Stromal cell of bone marrow (primary cell): ENCODE results near the gene NR1H2.
"Not testable (repeated sequence)": the region's sequence is repeated elsewhere in the genome, so short reads cannot be mapped to it uniquely, and the experiment has no call there.

Experiments used
- DNase-seq: peaks from one replicate; pipeline ENCODE4 v3.0.0-alpha.2; 2012; ENCODE audit warnings: low read depth

The NR1H2 gene

GRCh38 chr19:50378863-50379236 is 2.6 kb downstream of the NR1H2 start:
- no peak for DNase-seq

GRCh38 chr19:50379602-50380001 is 3.3 kb downstream of the NR1H2 start:
- no peak for DNase-seq

DNA sequence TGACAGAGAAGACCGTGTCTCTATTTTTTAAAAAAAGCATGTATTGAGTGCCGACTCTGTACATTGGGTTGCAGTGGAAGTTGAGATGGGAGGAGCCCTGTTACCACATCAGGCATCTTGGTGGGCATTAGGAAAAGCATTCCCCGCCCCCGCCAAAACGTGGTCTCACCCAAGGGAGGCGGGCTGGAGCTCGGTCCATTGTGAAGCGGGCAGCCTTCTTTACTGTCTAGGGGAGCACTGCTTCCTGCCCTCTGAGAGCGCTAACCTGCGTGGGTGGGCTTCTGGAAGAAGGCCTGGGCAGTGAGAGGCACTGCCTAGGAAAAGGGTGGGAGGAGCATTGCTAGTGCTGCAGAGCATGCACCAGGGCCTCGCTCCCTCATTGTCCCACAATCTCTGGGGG is 3.9 kb downstream of the NR1H2 start:
- no peak for DNase-seq

DNA sequence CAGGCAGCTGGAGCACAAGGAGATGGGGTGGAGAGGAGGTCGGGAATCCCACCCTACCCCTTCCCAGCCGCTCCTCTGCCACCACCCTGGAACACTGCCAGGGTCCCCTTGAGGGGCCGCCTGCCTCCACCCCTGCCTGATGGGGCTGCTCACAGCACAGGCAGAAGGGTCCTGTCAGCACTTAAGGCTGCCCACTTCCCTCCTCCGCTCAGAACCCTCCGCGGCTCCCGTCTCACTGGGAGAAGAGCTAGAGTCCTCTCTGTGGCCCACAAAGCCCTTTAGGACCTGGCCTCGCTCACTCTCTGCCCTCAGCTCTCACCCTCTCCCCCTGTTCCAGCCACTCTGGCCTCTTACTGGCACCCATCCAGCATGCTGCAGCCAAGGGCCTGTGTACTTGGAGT is 4.5 kb downstream of the NR1H2 start:
- no peak for DNase-seq

DNA sequence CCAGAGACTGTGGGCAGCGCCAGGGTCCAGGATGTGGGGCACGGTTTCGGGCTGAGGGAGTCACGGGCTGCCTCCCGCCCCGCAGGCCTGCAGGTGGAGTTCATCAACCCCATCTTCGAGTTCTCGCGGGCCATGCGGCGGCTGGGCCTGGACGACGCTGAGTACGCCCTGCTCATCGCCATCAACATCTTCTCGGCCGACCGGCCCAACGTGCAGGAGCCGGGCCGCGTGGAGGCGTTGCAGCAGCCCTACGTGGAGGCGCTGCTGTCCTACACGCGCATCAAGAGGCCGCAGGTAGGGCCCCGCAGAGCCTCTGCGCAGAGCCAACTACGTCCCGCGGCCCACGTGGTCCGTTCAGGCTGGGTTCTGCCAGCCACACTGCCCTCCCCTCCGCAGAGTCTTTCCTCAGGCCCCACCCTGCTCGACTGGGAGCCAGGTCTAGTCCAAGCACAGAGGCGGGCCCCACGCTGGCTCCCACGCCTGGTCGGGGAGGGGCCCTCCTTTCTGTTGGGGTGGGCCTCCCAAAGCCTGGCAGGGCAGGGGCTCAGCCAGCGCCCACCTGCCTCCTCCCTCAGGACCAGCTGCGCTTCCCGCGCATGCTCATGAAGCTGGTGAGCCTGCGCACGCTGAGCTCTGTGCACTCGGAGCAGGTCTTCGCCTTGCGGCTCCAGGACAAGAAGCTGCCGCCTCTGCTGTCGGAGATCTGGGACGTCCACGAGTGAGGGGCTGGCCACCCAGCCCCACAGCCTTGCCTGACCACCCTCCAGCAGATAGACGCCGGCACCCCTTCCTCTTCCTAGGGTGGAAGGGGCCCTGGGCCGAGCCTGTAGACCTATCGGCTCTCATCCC is 5.8 kb downstream of the NR1H2 start:
- no peak for DNase-seq

DNA sequence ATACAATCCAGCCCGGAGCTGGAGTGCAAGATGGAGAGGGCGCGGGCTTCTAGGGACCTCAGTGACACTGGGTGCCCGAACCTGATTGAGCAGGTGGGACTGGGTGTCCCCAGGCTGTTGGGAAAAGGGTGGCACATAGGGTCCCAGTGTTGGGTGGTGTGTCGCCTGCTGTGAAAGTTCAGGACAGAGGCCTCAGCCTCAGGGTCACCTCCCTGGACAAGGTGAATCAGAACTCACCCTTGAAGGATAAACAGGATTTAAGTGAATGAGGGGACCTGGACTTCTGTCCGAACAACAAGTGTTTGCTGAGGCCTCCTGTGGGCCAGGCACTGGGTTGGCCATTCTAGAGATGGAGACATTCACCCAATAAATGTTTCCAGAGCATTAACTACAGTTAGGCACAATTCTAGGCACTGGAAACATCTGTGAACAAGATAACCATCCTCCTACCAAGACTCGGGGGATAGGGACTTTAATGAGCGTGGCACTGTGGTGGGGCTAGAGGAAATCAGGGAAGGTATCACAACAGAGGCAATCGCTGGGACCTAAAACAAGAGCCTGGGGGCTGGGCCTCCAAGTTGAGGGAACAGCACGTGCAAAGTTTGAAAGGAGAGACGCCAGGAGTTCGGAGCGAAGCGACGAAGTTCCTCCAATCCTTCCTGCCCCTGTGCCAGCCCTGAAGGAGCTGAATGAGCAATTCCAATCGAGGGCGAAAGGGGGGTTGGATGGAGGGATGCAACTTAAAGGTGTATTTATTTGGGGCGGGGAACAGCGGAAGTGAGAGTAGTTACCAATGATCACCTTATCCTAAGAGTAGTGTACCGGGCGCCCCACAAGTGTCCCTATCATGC is 7.0 kb downstream of the NR1H2 start:
- DNase-seq = no peak

DNA sequence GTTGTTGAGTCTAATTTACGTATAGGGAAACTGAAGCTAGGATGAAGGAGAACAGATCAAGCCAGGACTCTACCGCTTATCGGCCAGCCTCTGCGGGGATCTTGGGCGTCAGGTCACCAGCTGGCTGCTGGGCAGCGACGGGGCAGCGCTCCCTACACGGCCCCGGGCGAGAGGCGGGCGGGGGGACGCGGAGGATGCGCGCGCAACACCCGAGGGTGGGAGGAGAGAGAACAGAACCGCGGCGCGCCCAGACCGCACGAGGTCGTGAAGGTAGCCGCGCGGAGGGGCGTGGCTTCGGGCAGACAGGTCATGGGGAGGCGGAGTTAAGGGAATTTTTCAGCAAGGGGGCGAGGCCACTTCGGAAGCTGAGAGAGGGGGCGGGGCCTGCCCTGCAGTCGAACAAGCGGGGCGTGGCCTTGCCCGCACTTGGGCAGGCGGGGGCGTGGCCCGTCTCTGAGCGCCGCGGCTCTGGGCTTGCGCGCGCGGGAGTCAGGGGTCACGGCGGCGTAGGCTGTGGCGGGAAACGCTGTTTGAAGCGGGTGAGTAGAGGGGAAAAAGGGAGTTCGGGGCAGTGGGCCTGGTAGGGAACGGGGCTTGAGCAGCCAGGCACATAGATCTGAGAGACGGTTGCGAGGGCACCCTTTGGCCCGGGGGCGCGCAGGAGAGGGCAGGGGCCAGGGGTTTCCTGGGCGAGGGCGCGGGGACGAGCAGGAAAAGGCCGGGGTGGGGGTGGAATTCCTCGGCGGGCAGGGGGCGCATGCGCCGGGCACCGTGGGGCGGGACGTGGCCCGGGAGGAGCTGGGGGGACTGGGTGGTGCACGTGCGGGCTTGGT is 7.8 kb downstream of the NR1H2 start, which contains the start of gene POLD1:
Gene POLD1, plus strand, starts transcription at position 496 of the 833 bp plus-strand sequence. CDS start 14,505 bp downstream, outside the sequence.
- peak; percentile 92 for DNase-seq

DNA sequence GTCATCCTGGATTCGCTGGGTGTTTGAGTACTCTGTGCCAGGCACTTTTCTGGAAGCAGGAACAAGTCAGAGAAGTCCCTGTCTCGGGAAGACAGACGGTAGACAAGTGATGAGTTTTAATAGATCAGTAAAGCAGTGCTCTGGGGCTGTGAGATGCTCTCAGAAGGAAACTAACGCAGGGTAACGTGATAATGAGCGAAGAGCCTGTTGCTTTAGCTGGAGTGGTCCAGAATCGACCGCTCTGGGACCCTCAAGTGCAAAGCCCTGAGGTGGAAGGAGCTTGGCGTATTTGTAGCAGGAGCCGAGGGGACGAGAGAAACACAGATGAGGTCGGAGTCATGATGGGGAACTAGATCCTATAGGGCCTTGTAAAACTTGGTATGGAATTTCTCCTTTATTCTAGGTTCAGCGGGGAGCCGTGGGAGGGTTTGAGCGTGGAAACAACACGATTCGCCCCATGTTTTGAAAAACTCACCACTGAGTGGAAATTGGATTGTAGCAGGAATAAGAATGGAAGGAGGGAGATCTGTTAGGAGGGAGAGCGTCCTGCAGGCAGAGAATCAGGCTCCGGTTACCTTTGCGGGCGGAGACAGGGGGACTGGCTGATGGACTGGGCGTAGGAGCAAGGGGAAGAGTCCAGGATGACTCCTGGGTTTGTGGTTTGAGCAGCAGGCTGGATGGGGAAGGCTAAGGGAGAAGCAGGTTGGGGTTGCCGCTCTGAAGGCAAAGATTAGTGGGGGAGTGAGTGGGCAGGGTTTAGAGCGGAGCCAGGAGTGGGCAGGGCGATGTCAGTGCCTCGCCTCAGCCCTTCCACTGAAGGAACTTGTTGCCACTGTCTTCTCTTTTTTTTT is 8.7 kb downstream of the NR1H2 start:
- DNase-seq = no peak

DNA sequence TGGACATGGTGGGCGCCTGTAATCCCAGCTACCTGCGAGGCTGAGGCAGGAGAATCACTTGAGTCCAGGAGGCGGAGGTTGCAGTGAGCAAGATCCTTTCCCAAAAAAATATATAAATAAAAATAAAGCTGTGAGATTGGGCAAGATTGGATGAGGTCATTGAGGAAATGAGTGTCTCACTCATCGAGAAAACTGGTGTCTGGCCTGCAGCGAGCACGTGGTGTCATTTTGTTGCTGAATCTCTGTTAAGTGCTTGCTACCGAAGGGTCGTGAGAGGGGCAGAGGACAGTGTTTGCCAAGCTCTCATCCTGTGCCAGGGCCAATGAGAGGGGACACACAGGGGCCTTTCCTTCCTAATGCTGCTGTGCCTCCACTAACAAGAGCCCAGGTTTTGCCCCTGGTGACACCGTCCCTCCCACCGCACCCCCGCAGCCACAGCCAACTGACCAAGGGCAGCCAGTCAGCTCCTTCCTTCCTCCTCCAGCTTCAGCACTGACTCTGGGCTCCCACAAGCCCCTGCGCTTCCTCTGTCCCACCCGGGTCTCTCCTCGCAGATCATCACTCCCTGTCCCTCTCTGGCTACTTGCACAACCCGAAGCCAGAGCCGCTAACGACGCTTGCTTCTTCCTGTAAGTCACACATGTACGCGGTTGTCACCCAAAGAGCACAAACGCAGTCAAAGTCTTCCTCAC is 11.1 kb downstream of the NR1H2 start:
- no peak for DNase-seq

DNA sequence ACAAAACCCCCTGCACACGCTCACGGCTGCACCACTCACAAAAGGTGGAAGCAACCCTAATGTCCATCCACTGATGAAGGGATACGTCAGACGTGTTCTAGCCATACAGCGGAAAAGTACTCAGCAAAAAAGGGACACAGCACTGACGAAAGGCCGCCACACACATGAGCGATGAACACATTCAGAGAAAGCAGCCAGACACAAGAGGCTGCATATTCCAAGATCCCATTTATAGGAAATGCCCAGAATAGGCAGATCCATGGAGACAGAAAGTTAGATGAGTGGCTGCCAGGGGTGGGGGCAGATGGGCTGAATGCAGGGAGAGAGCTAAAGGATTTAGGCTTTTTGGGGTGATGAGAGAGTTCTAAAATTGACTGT is 11.6 kb downstream of the NR1H2 start:
- no peak for DNase-seq

DNA sequence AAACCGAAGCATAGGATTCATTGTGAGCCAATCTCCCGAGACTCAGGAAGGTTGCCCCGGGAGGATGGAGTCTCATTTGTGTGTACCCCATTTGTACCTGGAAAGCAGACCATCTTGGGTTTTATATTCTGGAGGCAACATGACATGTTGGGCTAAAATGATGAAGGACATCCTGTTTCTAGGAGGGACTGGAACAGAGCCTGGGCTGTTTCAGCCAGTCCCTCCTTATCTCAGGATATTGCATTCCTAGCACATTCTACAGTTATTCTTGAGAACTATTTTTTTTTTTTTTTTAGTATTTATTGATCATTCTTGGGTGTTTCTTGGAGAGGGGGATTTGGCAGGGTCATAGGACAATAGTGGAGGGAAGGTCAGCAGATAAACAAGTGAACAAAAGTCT is 14.0 kb downstream of the NR1H2 start:
- not testable (repeated sequence) for DNase-seq

DNA sequence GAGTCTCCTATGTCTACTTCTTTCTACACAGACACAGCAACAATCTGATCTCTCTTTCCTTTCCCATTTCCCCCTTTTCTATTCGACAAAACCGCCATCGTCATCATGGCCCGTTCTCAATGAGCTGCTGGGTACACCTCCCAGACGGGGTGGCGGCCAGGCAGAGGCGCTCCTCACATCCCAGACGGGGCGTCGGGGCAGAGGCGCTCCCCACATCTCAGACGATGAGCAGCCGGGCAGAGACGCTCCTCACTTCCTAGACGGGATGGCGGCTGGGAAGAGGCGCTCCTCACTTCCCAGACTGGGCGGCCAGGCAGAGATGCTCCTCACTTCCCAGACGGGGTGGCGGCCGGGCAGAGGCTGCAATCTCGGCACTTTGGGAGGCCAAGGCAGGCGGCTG is 14.7 kb downstream of the NR1H2 start:
- DNase-seq = not testable (repeated sequence)

DNA sequence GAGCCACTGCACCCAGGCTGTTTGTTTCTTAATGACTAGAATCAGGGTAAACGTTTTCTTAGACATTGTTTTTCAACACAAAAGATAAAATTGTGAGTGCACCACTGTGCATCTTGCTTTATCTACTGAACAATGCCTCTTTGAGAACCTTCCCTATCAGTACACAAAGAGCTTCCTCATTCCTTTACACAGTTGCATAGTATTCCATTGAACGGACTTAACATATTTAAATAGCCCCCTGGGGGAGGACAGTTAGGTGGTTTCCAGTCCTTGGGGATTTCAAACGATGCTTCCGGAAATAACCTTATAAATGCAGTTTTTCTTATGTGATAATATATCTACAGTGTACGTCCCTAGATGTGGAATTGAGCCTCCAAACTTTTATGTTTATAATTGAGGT is 16.5 kb downstream of the NR1H2 start:
- DNase-seq = no peak

- no peak for DNase-seq
Measured at GRCh38 chr19:50393589-50393988, 17.3 kb downstream of the NR1H2 start.

- no peak for DNase-seq
Measured at GRCh38 chr19:50394017-50394416, 17.8 kb downstream of the NR1H2 start.

- no peak for DNase-seq
Measured at GRCh38 chr19:50398675-50399367, 22.6 kb downstream of the NR1H2 start.

GRCh38 chr19:50399368-50399745 is 23.1 kb downstream of the NR1H2 start:
- DNase-seq = no peak

DNA sequence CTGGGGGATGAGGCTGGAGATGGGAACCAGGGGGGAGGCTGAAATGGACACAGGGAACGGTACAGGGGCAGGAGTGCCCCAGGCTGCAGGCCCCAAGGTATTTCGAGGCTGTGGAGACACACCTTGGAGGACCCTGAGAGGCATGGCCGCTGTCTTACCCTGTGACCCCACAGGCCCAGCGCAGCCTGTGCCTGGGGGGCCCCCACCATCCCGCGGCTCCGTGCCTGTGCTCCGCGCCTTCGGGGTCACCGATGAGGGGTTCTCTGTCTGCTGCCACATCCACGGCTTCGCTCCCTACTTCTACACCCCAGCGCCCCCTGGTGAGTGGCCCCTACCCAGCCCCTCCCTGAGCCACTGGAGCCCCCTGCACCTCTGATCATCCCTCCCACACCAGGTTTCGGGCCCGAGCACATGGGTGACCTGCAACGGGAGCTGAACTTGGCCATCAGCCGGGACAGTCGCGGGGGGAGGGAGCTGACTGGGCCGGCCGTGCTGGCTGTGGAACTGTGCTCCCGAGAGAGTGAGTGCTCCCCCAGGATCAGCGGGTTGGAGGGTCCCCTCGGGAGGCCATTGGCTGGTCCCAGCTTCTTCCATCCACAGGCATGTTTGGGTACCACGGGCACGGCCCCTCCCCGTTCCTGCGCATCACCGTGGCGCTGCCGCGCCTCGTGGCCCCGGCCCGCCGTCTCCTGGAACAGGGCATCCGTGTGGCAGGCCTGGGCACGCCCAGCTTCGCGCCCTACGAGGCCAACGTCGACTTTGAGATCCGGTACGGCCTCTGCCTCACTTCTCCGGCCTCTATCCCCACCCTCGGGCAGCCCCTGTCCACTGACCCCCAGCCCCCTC is 25.6 kb downstream of the NR1H2 start:
- DNase-seq = no peak
